ENCODE results near the gene COL4A2.
"Not testable (repeated sequence)": the region's sequence is repeated elsewhere in the genome, so short reads cannot be mapped to it uniquely, and the experiment has no call there.

The COL4A2 gene

DNA sequence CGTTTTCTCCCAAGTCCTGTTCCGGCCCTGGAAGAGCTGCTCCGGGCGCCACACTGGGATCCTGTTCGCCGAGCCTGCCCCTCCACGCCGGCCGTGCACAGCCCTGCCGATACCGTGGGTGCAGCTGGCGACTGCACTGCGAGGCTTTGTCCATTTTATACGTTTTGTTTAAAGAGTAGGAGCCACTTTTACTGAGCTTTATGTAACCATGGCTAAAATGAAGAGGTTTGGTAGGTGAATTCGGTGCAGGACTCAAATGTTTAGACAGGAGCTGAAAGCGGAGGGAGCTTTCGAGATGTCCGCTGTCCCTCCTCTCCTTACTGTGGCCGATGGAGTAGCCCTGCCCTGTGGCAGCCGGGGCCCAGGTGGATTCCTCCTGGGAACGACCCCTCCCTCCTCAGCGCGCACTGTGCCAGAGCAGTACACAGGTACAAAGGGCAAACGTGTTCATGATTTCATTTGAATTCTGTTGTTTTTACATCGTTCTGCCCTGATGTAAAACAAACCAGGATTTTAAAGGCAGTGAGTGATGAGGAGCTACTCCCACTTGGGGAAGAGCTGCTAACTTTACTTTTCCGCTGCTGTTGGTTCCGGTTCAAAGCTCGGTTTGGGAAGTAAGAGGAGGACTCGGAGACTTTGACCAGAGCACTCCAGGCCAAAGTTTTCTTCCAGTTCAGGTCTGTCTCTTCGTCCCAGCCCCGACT, 1.7 kb downstream of the COL4A2 start:
- no peak for DNase-seq

DNA sequence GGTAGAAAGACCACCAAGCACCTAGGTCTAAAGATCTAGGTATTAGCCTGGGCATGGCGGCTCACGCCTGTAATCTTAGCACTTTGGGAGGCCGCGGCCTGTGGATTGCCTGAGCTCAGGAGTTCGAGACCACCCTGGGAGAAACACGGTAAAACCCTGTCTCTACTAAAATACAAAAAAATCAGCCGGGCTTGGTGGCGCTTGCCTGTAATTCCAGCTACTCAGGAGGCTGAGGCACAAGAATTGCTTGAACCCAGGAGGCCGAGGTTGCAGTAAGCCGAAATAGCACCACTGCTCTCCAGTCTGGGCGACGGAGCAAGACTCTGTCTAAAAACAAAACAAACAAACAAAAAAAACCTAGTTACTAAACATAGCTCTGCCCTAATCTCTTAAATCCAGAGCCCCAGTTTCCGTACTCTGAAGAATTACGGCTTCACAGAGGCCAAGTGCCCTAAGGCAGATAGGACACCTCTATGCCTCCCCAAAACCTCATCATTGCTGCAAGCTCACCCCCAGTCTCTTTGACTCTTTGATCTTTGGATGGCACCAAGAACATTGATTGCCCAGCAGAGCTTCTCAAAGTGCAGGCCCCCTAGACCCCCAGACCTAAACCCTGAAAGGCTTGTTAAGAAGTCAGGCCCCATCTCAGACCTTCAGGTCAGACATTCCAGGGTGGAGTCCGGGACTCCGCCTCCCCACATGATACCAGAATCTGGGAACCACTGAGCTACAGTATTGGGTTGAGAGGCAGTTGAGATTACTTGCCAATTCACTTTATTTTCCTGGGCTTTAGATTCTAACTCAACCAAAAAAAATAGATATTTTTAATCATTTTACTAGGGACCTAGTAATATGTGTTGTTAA, 2.8 kb downstream of the COL4A2 start:
- DNase-seq, result no peak

DNA sequence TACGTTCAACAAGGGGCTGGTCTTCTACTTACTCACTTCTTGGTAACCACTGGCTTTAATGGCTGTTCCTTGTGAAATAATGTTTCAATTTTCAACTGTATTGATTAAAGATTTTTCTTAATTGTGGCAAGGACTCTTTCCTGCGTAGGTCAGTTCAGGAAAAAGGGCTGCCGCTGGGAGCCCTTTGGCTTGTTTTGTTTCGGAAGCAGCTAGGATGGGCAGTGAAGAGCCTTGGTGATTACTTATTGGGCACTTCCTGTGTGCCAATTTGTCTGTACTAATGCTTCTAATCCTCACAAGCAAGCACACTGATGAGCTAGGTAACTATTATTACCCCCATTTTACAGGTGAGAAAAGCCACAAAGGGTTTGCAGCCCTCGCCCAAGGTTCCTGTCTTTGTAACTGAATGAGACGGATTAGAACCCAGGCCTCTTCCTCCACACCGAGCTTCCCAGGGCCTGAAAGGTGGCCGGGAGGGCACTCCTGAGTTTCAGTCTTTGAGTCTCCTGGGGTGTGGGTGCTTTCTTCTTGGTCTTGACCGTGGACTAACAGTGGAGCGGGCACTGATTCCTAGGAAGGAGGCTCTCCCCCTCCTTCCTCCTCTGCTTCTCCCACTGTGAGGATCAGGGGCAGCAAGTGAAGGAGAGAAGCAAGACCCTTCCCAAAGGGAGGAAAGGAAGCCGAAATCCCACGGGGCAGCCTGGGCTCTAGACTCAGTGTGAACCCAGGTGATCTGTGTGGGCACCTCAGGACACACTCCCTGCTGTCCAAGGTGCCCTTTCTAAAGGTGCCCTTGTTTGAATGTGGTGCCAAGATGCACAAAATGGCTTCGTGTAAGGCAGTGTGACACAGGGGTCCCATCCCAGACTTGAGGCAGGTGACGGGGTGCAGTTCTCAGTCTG, 3.7 kb downstream of the COL4A2 start:
- no peak for DNase-seq

DNA sequence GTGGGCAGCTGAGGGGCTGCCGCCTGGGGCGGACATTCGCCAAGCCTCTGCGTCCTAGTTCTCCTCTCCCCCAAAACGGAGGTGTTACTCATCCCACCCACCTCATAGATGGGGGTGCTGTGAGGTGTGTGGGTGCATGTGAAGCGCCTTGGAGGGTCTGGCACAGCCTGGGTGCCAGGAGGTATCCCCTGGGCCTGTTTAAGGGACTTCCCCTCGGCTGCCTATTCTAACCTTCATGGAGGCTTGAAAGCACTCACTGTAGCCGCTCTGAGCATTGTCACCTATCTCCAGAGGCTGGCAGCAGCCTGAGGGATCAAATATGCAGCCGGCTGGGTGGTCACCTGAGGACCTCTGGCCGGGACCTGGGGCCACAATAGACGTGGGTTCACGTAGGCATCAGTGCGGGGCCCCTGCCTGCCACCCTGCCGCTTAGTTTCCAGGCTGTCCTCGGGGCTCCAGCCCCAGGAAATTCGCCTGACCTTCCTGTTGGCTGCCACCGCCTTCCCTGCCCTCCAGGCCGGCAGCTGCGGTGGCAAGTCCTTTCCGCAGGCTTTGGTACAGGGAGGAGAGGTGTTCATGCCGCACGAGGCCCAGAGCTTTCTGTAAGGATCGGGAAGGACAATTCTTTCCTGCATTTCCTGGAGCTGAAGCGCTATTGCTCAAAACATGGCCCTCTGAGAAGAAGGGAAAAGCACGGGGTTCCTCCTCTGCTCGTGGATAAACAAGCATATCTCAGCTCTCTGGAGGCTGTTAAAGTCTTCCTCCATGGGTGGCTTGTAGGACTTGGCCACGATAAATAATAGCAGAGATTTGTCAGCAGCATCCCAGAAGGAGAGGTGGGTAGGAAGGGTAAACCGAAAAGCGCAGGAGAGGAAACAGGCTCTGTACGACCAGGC, 4.6 kb downstream of the COL4A2 start:
- DNase-seq, result no peak

DNA sequence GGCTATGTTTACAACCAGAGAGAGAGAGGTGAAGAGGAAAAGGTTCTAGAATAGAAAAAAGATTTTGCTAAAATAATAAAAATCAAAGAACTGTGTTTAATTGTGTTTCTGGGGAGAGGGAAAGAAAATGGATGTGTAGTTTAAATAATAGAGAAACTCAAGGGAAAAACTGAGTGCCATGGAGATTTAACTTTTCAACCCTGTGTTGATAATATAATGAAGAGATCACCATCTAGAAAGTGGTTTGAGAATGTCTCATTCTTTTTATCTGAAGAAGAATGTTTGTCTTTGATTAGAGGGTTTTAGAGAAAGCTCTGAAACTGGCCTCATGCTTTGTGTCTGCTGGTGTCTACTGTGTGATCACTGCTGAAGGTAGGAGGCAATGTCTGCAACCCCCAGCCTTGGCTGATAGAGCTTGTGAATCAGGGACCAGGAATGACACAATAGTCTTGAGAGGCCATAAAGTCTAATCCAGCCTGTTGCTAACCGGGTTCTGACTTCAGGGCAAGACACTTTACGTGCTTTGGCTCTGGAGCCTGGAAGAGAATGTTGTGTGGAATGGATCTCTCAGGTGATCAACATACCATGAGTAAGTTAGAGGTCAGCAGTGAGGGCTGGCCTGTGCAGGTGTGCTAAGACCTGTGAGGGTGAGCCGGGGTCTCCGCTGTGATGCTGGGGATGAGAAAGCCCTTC, 5.4 kb downstream of the COL4A2 start:
- DNase-seq, result no peak

DNA sequence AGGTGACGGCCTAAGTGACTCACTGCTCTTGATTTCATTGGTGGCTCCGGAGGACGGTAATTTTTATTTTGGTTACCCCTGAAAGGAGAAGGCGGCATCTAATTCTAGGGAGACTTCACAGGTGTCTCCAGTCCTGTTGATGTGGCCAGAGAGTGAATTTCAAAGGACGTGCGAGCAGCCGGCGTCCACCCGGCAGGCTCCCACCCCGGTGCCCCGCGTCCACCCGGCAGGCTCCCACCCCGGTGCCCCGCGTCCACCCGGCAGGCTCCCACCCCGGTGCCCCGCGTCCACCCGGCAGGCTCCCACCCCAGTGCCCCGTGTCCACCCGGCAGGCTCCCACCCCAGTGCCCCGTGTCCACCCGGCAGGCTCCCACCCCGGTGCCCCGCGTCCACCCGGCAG, 6.2 kb downstream of the COL4A2 start:
- not testable (repeated sequence) for DNase-seq

DNA sequence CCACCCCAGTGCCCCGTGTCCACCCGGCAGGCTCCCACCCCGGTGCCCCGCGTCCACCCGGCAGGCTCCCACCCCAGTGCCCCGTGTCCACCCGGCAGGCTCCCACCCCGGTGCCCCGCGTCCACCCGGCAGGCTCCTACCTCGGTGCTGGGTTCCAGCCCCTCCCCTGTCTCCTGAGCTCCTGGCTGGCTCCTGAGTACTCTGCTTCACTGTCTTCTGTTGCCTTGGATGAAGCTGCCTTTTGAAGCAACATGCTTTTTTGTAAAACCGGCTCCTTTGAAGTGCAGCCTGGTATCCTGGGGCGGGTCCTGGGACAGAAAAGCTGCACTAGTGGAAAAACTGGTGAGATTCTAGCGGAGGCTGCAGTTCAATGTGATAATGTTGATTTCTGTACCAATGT, 6.6 kb downstream of the COL4A2 start:
- not testable (repeated sequence) for DNase-seq

DNA sequence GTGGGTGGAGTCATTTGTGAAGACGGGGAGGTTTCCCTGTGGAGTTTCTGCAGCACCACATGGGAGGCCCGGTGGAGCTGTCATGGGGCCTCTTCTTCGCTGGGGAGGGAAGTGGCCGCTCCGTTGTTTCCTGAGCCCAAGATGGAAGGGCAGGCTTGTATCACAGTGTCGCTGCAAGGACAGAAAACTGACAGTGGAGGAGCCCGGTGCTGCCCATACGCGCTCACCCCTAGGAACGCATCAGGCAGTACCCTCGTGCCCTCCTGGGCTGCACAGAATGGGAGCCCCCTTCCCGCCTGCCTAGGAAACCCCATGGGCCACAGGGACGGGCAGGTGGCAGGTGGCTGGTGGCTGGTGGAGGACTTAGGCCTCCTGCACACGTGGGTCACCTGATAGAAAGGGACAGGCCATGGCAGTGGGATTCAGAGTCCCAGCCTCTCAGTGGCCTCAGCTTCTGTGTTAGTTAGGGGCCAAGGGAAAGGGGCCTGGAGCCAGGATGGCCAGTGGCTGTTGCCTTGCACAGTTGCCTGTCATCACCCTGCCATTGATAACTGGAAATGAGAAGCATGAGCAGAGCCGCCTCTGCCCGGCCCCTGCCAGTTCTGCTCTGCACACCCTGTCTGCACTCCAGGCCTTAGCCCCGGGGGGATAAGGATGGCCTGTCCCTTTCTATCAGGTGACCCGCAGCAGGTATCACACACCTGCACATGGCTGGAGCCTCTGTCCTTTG, 7.6 kb downstream of the COL4A2 start:
- DNase-seq, result no peak

DNA sequence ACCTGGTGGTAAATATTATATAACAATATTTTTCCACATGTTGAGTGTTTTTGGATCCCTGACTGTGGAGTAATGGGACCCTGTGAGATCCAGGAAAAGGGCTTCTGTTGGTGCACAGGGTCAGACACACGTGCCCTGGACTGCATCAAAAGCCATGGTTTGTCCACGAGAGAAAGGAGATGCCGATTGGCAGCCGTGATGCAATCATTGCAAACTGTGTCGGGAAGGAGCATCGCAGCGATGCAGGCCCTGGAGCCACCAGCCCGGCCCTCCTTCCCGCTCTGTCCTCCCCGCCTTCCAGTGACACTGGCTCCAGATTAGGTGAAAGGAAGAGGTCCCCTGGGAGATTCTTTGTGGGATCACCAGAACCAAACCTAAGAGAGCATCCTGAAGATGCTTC, 9.1 kb downstream of the COL4A2 start:
- DNase-seq, result no peak

DNA sequence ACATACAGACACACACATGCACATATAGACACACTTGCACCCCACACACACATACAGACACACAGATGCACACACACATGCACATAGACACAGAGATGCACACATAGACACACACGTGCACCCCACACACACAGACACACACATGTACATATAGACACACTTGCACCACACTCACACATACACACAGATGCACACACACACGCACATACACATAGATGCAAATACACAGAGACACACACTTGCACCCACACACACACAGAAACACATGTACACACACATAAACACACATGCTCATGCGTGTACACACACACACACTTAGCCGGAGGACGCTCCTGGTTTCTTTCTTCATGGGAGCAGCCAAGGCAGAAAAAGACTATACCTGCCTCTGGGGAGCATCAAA, 10.0 kb downstream of the COL4A2 start:
- no peak for DNase-seq

DNA sequence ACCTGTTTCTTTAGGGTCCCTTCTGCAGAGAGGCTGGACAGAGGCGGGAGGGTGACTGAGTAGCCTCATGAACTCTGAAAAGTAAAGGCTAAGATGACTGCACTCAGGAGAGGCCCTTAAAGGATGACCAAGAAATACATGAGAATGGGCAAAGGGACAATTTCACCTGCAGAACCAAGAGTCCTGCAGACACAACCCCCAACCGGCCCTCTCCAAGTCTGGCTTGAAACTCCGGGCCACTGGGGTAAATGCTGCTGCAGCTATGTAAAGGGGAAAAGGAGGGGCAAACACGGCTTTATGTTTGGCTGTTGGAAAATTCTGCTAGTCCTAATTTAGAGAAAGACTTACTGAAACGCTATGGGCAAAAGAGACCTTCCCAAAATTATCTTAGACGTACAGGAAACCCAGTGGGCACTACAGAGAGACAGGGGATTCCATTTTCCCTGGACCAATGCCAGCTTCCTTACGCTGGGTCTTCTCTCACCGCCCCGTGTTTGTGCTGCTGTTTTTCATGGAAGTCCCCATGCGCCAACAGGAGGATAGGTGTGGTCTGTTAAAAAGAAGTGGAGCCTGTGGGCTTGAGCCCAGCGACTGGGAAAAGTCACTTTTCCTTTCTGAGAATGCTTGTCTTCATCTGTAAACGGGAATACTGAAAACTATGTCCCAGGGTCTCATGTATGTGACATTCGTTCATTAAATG, 10.6 kb downstream of the COL4A2 start:
- no peak for DNase-seq

DNA sequence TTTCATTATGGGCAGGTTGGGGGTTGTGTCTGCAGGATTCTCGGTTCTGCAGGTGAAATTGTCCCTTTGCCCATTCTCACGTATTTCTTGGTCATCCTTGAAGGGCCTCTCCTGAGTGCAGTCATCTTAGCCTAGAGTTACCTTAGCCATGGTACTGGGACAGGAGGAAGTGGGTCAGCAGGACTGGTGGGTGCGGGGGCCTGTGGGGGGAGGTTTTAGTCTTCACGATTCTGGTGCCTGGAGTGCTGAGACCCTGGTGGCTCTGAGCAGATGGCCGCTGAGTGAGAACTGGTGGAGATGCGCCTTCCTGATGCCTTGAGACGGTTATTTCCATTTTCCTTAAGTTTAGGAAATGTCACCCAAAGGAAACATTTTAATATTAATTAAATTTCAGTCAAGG, 11.8 kb downstream of the COL4A2 start:
- DNase-seq, result no peak

DNA sequence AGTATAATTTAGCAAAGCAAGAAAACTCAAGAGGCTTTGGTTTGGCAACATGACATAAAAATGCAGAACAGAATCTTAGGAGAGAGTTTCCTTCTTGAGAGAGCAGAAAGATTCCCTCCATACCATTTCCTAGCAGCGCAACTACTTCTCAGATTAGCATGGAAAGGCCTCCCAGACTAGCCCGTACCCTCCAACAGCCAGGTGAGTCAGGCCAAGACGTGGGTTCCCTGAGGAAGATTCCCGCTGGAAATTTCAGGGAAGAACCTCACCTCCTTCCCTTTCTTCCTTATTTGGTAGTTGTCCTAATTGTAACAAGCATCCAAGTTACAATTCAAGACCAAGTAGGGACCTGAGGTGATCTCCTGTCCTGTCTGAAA, 12.3 kb downstream of the COL4A2 start:
- no peak for DNase-seq

DNA sequence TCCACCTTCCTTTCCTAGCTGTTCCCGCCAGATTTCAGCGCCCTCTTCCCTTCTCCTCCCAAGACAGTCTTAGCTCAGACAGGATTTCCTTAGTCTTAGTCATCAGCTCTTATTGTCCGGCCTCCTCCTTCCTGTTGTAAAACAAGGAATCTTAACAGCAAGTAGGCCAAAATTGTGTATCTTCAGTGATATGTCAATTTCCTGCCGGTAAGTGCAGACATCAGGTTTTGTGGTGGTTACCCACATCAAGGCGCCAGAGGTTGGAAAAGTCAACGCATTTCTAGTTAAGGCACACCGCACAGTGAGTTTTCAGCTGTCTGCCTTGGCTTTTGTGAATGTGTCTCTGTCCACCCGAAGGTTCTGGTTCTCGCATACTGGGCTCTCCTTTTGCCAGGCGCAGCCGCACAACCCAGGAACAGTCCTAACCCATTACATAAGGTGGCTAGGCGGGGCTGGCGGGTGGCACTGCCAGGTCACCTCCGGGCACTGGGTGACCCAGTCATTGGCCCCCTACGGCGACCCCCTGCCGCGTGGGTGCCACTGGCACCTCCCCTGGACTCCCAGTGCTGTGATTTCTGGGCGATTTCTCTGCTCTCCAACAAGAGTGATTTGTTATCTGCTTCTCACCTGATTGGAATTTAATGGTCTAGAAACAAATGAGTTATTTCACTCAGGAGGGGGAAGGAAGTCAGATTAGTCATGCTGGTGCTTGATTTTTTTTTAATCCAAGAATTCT, 12.9 kb downstream of the COL4A2 start:
- DNase-seq, result no peak

DNA sequence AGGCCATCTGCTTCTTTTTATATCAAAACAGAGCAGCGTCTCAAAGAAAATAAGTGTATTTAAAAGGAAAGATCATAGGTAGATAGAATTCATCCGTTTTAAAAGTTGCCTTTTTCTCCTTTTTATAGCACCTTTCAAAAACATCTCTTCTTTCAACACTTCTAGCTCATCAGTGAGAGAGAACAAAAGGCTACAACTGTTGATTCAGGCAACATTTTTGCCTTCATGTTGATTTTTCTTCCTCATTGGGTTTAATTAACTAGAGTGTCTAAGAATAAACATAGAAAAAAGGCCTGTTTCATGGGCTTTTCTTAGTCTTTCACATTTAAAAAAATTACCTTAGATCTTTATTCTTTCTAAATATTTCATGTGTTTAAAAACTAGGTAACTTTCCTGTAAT, 13.6 kb downstream of the COL4A2 start:
- no peak for DNase-seq

DNA sequence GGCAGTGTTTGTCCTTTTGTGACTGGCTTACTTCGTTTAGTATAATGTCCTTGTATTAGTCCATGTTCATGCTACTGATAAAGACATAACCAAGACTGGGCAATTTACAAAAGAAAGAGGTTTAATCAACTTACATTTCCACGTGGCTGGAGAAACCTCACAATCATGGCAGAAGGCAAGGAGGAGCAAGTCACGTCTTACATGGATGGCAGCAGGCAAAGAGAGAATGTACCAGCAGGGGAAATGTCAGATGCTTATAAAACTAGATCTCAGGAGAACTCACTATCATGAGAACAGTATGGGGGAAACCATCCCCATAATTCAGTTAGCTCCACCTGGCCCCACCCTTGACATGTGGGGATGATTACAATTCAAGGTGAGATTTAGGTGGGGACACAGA, 14.5 kb downstream of the COL4A2 start:
- not testable (repeated sequence) for DNase-seq

DNA sequence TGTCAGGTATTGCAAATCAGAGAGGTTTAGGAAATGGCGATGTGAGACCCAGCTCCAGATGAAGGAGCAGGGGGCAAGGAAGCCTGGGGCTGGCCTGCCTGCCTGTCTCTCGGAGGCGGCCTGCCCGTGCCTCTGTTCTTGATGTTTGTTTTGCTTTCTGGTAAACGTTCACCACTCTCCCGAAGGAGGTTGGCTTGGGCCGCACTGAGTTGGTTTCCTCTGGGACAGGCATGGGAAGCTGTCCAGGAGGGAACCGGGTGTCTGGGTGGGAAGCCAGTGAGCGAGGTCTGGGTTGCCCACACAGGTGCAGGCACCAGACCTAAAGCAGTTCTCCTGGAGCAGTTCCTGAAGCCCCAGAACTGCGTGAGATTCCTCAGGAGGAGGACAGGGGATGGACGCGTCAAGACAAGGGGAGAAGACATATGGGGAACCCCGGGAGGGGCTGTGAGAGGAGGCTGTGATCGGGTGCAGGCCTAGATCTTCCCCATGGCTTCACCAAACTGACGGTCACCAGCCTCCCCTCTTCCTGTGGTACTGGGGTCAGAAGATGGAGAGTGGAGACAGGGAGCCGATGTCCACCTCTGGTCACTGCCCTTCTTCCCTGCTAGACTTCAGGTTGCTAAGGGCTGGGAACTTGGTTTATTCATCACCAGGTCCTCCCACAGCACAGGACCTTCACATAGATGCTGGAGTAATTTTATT, 15.2 kb downstream of the COL4A2 start:
- no peak for DNase-seq

DNA sequence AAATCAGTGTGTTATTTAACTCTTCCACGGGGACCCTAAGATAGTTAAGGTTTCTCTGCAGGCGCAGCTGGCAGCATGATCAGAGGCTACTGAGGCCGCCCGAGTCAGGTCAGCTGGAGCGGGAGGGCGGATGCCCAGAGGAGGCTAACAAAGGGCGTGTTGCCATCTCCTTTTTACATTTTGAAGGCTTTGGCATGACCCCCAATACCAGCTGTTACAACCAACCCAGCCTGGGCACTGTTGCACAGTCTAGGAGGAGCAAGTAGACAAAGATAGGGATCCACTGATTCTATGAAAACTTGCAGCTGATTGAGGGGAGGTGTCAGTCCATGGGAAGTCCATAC, 15.7 kb downstream of the COL4A2 start:
- DNase-seq, result no peak
